Trophoblast cell (in vitro differentiated cells and primary cell): Measurements from ENCODE around the gene TSFM.
A peak's percentile ranks its signal among the peaks of the same experiment; 100 is the strongest.
"Not testable (repeated sequence)": the region's sequence is repeated elsewhere in the genome, so short reads cannot be mapped to it uniquely, and the experiment has no call there.

Experiments
- DNase-seq, 2 donors: peaks; one replicate each; pipeline ENCODE4 v3.0.0-alpha.2; 2016
- H2AFZ ChIP-seq: 2 replicates; pipeline ENCODE4 v1.6.1; 2013; ENCODE audit warnings: low read length, moderate library complexity, mild to moderate bottlenecking; ENCODE audit not compliant: insufficient read depth, poor library complexity
- H2AK5ac ChIP-seq: 2 replicates; pipeline ENCODE4 v1.6.1; 2013; ENCODE audit warnings: mild to moderate bottlenecking, low read length
- H2BK120ac ChIP-seq: 2 replicates; pipeline ENCODE4 v1.6.1; 2013; ENCODE audit warnings: low read length, mild to moderate bottlenecking, moderate library complexity; ENCODE audit not compliant: insufficient read depth, poor library complexity
- H2BK12ac ChIP-seq: 2 replicates; pipeline ENCODE4 v1.6.1; 2013; ENCODE audit warnings: mild to moderate bottlenecking, low read length, moderate library complexity
- H2BK5ac ChIP-seq: 2 replicates; pipeline ENCODE4 v1.6.1; 2013; ENCODE audit warnings: low read length, low read depth, moderate library complexity, mild to moderate bottlenecking; ENCODE audit not compliant: poor library complexity
- H3K14ac ChIP-seq: 2 replicates; pipeline ENCODE4 v1.6.1; 2013; ENCODE audit warnings: mild to moderate bottlenecking, low read length
- H3K18ac ChIP-seq: 2 replicates; pipeline ENCODE4 v1.6.1; 2013; ENCODE audit warnings: mild to moderate bottlenecking, low read length
- H3K23ac ChIP-seq: 2 replicates; pipeline ENCODE4 v1.6.1; 2013; ENCODE audit warnings: low read length
- H3K27ac ChIP-seq: 2 replicates; pipeline ENCODE4 v1.5.1; 2013; ENCODE audit warnings: low read depth, mild to moderate bottlenecking, inconsistent platforms, low read length, moderate library complexity
- H3K27me3 ChIP-seq: 2 replicates; pipeline ENCODE4 v1.6.1; 2013; ENCODE audit warnings: inconsistent platforms, mild to moderate bottlenecking, low read length, moderate library complexity; ENCODE audit not compliant: insufficient read depth
- H3K36me3 ChIP-seq, 2 experiments: 1 replicate in 1 of 2; 2 replicates in 1 of 2; pipeline ENCODE4 v1.6.1; 2013; ENCODE audit warnings: low read length in 2 of 2, mild to moderate bottlenecking in 2 of 2, moderate library complexity in 1 of 2; ENCODE audit not compliant: insufficient read depth in 2 of 2, control insufficient read depth in 1 of 2
- H3K4ac ChIP-seq: 2 replicates; pipeline ENCODE4 v1.6.1; 2013; ENCODE audit warnings: low read depth, mild to moderate bottlenecking, low read length, moderate library complexity
- H3K4me1 ChIP-seq, 2 experiments: 1 replicate in 1 of 2; 2 replicates in 1 of 2; pipeline ENCODE4 v1.6.1; 2013; ENCODE audit warnings: low read length in 2 of 2, mild to moderate bottlenecking in 2 of 2, moderate library complexity in 1 of 2; ENCODE audit not compliant: insufficient read depth in 2 of 2, control insufficient read depth in 1 of 2
- H3K4me2 ChIP-seq: 2 replicates; pipeline ENCODE4 v1.6.1; 2013; ENCODE audit warnings: inconsistent platforms, mild to moderate bottlenecking, low read length, moderate library complexity
- H3K4me3 ChIP-seq: 2 replicates; pipeline ENCODE4 v1.5.1; 2013; ENCODE audit warnings: mild to moderate bottlenecking, low read depth, low read length, inconsistent platforms
- H3K79me1 ChIP-seq: one replicate; pipeline ENCODE4 v1.6.1; 2013; ENCODE audit warnings: low read length
- H3K79me2 ChIP-seq: 2 replicates; pipeline ENCODE4 v1.6.1; 2013; ENCODE audit warnings: low read length, mild to moderate bottlenecking; ENCODE audit not compliant: control insufficient read depth, insufficient read depth, poor library complexity
- H3K9ac ChIP-seq: 2 replicates; pipeline ENCODE4 v1.6.1; 2013; ENCODE audit warnings: mild to moderate bottlenecking, low read length
- H3K9me3 ChIP-seq: 2 replicates; pipeline ENCODE4 v1.6.1; 2013; ENCODE audit warnings: low read depth, mild to moderate bottlenecking, control low read depth, inconsistent platforms, low read length; ENCODE audit not compliant: insufficient read depth
- H4K12ac ChIP-seq: 2 replicates; pipeline ENCODE4 v1.6.1; 2013; ENCODE audit warnings: low read depth, mild to moderate bottlenecking, low read length, moderate library complexity
- H4K8ac ChIP-seq: 2 replicates; pipeline ENCODE4 v1.6.1; 2013; ENCODE audit warnings: low read depth, mild to moderate bottlenecking, low read length, moderate library complexity
- H4K91ac ChIP-seq: one replicate; pipeline ENCODE4 v1.6.1; 2013; ENCODE audit warnings: low read depth, mild to moderate bottlenecking, low read length, moderate library complexity
- WGBS: extraction: QIAGEN DNeasy Blood & Tissue Kit; methylation state at CpG from one replicate; pipeline ENCODE4 v1.1.7; 2013; ENCODE audit warnings: missing lambda C conversion rate; ENCODE audit not compliant: insufficient read length, insufficient coverage; ENCODE audit errors: extremely low coverage; 5-methylcytosine and 5-hydroxymethylcytosine counted together

Gene TSFM

GRCh38 chr12:57771873-57772428 is 10.6 kb upstream of the TSFM start, which contains the start of gene METTL1:
Gene METTL1, minus strand, starts transcription at chr12:57772105. Its CDS starts 22 bp downstream, at chr12:57772083.
- peak within 1 kb of the TSS; percentile 59 for H3K27ac ChIP-seq
- peak within 1 kb of the TSS; percentile 84 for H2AFZ ChIP-seq
- no peaks in the 10 kb centered on the region for H3K9me3 ChIP-seq
- H3K36me3 ChIP-seq = peaks cover 12 to 13% of the 10 kb centered on the region in 2 experiments
- no peak within 1 kb of the TSS for H3K23ac ChIP-seq
- peaks cover 11% of the 10 kb centered on the region for H3K79me1 ChIP-seq
- H2BK120ac ChIP-seq = peak within 1 kb of the TSS; percentile 84
- H3K4me2 ChIP-seq = peak within 1 kb of the TSS; percentile 73
- peak within 1 kb of the TSS; percentile 95 for H4K12ac ChIP-seq
- peak; percentile 97 for DNase-seq
- H3K4me1 ChIP-seq = peaks cover 2 to 8% of the 10 kb centered on the region in 2 experiments
- H3K9ac ChIP-seq = peak within 1 kb of the TSS; percentile 88
- H2AK5ac ChIP-seq = no peak within 1 kb of the TSS
- peak within 1 kb of the TSS; percentile 58 for H2BK5ac ChIP-seq
- H2BK12ac ChIP-seq = no peak within 1 kb of the TSS
- peak within 1 kb of the TSS; percentile 91 for H3K14ac ChIP-seq
- peaks cover 7% of the 10 kb centered on the region for H3K79me2 ChIP-seq
- H3K4me3 ChIP-seq = peak within 1 kb of the TSS; percentile 90
- H4K8ac ChIP-seq = peak within 1 kb of the TSS; percentile 95
- H3K4ac ChIP-seq = peak within 1 kb of the TSS; percentile 52
- peak within 1 kb of the TSS; percentile 82 for H4K91ac ChIP-seq
- no CpG with 5 or more reads among the region's 28 CpGs for WGBS
- peaks cover 5% of the 10 kb centered on the region for H3K27me3 ChIP-seq
- H3K18ac ChIP-seq = peak within 1 kb of the TSS; percentile 23

GRCh38 chr12:57772429-57773322 is 9.9 kb upstream of the TSFM start, which contains the start of gene EEF1AKMT3:
Gene EEF1AKMT3, plus strand, starts transcription at chr12:57772614. Its CDS starts 111 bp downstream, at chr12:57772725.
- peak within 1 kb of the TSS; percentile 59 for H3K27ac ChIP-seq
- peak within 1 kb of the TSS; percentile 90 for H3K4me3 ChIP-seq
- peak within 1 kb of the TSS; percentile 58 for H2BK5ac ChIP-seq
- H3K36me3 ChIP-seq = peaks cover 12 to 13% of the 10 kb centered on the region in 2 experiments
- peak within 1 kb of the TSS; percentile 23 for H3K18ac ChIP-seq
- H3K9me3 ChIP-seq = no peaks in the 10 kb centered on the region
- DNase-seq = peak in 1 of 2 donors; percentile 65
- no peak within 1 kb of the TSS for H2BK12ac ChIP-seq
- peak within 1 kb of the TSS; percentile 52 for H3K4ac ChIP-seq
- peak within 1 kb of the TSS; percentile 84 for H2AFZ ChIP-seq
- WGBS = no CpG with 5 or more reads among the region's 67 CpGs
- H3K9ac ChIP-seq = peak within 1 kb of the TSS; percentile 88
- H3K79me1 ChIP-seq = peaks cover 11% of the 10 kb centered on the region
- H2BK120ac ChIP-seq = peak within 1 kb of the TSS; percentile 84
- no peak within 1 kb of the TSS for H2AK5ac ChIP-seq
- H3K79me2 ChIP-seq = peaks cover 7% of the 10 kb centered on the region
- peaks cover 2 to 8% of the 10 kb centered on the region in 2 experiments for H3K4me1 ChIP-seq
- H4K12ac ChIP-seq = peak within 1 kb of the TSS; percentile 95
- H3K23ac ChIP-seq = no peak within 1 kb of the TSS
- H3K4me2 ChIP-seq = peak within 1 kb of the TSS; percentile 73
- peak within 1 kb of the TSS; percentile 82 for H4K91ac ChIP-seq
- H3K14ac ChIP-seq = peak within 1 kb of the TSS; percentile 91
- H4K8ac ChIP-seq = peak within 1 kb of the TSS; percentile 95
- no peaks in the 10 kb centered on the region for H3K27me3 ChIP-seq

GRCh38 chr12:57774634-57775033 is 8.0 kb upstream of the TSFM start:
- not testable (repeated sequence) for H2AK5ac ChIP-seq, H3K4me2 ChIP-seq, H3K23ac ChIP-seq, H3K4me3 ChIP-seq, H3K27ac ChIP-seq, H3K18ac ChIP-seq, H3K36me3 ChIP-seq, H3K79me2 ChIP-seq, H3K4me1 ChIP-seq, DNase-seq, H3K9me3 ChIP-seq, H3K4ac ChIP-seq, H4K12ac ChIP-seq, H3K9ac ChIP-seq, H4K91ac ChIP-seq, H3K27me3 ChIP-seq, H2BK120ac ChIP-seq, H3K14ac ChIP-seq, H2BK5ac ChIP-seq, H4K8ac ChIP-seq, H2AFZ ChIP-seq, H2BK12ac ChIP-seq
- H3K79me1 ChIP-seq = peaks cover 11% of the 10 kb centered on the region
- no CpG with 5 or more reads among the region's 11 CpGs for WGBS

GRCh38 chr12:57775044-57775443 is 7.5 kb upstream of the TSFM start:
- no peak overlapping the region for H3K9ac ChIP-seq
- no peak overlapping the region for H3K18ac ChIP-seq
- no peak overlapping the region for H4K12ac ChIP-seq
- peaks cover 2 to 8% of the 10 kb centered on the region in 2 experiments for H3K4me1 ChIP-seq
- no peaks in the 10 kb centered on the region for H3K9me3 ChIP-seq
- H3K14ac ChIP-seq = no peak overlapping the region
- peaks cover 7% of the 10 kb centered on the region for H3K79me2 ChIP-seq
- no peaks in the 10 kb centered on the region for H3K27me3 ChIP-seq
- WGBS = no CpG with 5 or more reads among the region's 3 CpGs
- no peak overlapping the region for H2AFZ ChIP-seq
- H4K91ac ChIP-seq = no peak overlapping the region
- H2BK12ac ChIP-seq = no peak overlapping the region
- no peak overlapping the region for H2AK5ac ChIP-seq
- no peak for DNase-seq
- no peak overlapping the region for H4K8ac ChIP-seq
- no peak overlapping the region for H3K4me2 ChIP-seq
- H3K23ac ChIP-seq = no peak overlapping the region
- no peak overlapping the region for H3K27ac ChIP-seq
- H3K79me1 ChIP-seq = peaks cover 11% of the 10 kb centered on the region
- peaks cover 0 to 4% of the 10 kb centered on the region in 2 experiments for H3K36me3 ChIP-seq
- H2BK5ac ChIP-seq = no peak overlapping the region
- no peak overlapping the region for H2BK120ac ChIP-seq
- H3K4ac ChIP-seq = no peak overlapping the region
- no peak overlapping the region for H3K4me3 ChIP-seq
